ENCODE data around the gene SNRNP48.

Gene SNRNP48

GRCh38 chr6:7558781-7559180 is 31.2 kb upstream of the SNRNP48 start:
- in situ Hi-C loops (cut with HindIII; ENCODE audit: low sequenced_read_pairs), result loop anchor here (5.0 kb wide), 1 partner anchor 71 kb away; no protein-coding TSS in a partner anchor

GRCh38 chr6:7559196-7559595 is 30.8 kb upstream of the SNRNP48 start:
- in situ Hi-C loops (cut with HindIII; ENCODE audit: low sequenced_read_pairs), result loop anchor here (5.0 kb wide), 1 partner anchor 72 kb away; no protein-coding TSS in a partner anchor

DNA sequence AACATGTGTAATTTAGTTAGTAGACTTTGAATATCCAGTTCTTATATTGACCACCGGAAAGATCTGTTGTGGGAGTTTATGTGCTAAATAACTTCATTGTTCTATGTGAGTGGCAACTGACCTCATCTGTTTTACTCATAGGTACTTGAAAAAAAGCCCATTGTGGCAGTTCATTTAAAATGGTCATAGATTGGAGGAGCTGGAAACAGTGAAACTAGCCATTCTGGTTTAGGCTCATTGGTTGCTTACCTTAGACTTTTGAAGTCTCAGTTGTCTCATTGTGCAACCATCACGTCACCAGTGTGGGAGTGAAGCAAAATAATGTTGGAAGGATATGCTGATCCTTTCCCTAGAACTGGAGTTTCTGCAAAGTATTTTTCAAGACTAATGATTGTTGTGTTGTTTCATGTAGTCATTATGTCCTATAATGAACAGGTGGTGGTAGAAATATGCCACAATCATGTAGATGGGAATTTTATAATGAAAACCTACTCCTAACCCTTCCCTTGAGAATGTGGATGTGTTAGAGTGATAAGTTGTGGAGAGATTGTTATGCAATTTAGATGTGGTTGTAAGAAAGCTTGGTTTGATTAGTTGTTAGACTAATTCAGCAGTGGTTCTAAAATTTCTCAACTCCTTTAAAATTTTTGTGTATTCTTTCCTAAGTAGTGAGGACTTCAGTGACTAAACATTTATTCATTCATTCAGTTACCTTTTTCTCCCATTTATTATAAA is 30.2 kb upstream of the SNRNP48 start:
- in situ Hi-C loops (cut with HindIII; ENCODE audit: low sequenced_read_pairs), result loop anchor here (5.0 kb wide), 1 partner anchor 73 kb away; no protein-coding TSS in a partner anchor

- in situ Hi-C loops (cut with HindIII; ENCODE audit: low sequenced_read_pairs), result no loop called here
Observed at GRCh38 chr6:7561153-7561964, 28.6 kb upstream of the SNRNP48 start.

GRCh38 chr6:7562769-7563168 is 27.2 kb upstream of the SNRNP48 start:
- in situ Hi-C loops (cut with HindIII; ENCODE audit: low sequenced_read_pairs), result no loop called here

DNA sequence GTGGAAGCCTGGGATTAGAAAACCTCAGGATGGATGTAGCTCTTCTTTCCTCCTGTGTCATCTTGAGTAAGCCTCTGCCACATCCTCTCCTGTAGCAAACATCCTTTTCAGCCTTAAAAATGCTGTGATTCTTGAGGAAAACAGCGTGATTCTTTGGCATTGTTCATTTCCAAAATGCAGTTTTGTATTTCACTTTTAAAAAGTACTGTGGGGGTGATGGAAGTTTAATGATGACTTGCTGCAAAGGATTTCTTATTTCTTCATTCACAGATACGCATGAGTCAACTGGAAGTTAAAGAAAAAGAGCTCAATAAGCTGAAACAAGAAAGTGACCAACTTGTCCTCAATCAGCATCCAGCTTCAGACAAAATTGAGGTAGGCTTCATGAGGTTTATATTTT is 23.9 kb upstream of the SNRNP48 start:
- in situ Hi-C loops (cut with HindIII; ENCODE audit: low sequenced_read_pairs), result no loop called here

- in situ Hi-C loops (cut with HindIII; ENCODE audit: low sequenced_read_pairs), result no loop called here
Observed at GRCh38 chr6:7566617-7567173, 23.3 kb upstream of the SNRNP48 start.

DNA sequence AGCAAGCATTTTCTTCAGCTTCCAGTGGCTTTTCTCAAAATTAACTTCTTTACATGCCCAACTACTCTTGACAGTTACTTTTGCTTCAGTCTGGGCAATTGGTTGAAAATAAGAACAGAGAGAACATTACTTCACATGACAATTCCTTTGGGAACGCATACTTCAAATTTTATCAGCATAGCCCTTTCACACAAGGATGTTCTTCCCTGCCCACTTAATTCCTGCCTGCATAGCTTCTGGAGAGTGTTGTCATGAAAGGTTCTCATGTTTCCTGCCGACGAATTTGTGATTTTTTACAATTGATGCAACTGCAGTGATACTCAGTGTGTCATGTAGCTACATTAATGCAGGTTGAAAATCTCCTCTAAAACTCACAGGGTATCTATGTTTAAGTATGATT is 22.0 kb upstream of the SNRNP48 start:
- in situ Hi-C loops (cut with HindIII; ENCODE audit: low sequenced_read_pairs), result no loop called here

- in situ Hi-C loops (cut with HindIII; ENCODE audit: low sequenced_read_pairs), result no loop called here
Observed at GRCh38 chr6:7569082-7569481, 20.9 kb upstream of the SNRNP48 start.

GRCh38 chr6:7572213-7572943 is 17.6 kb upstream of the SNRNP48 start:
- in situ Hi-C loops (cut with HindIII; ENCODE audit: low sequenced_read_pairs), result no loop called here

DNA sequence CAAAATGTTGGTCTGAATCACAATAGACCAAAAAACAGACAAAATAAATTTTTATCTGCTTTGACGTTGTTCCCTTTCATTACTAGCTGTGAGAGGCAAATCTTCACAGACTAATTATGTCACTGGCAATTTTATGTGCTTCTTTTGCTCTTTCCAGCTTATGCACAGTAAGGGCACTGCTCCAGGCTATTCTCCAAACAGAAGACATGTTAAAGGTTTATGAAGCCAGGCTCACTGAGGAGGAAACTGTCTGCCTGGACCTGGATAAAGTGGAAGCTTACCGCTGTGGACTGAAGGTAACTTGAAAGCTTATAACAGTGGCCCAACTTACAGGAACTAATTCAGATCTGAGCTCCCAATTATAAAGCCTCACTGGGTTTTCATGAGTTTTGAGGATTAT is 15.5 kb upstream of the SNRNP48 start:
- in situ Hi-C loops (cut with HindIII; ENCODE audit: low sequenced_read_pairs), result no loop called here

DNA sequence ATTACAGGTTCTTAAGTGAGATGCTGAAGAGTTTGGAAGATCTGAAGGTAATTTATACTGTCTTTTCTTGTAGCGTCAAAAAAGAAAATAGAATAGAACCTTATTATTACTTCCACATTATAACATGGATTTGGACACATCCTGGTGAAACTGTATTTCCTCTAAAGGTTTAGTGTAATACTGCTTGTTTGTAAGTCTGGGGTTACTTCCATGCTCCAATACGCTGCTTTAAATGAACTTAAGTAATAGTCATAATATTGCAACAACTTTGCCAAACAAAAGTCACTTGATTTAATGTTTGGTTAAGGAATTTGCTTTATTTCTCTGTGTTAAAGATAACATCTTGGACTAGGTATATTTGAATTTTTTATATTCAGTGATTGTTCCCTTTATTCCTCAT is 11.5 kb upstream of the SNRNP48 start:
- in situ Hi-C loops (cut with HindIII; ENCODE audit: low sequenced_read_pairs), result no loop called here

DNA sequence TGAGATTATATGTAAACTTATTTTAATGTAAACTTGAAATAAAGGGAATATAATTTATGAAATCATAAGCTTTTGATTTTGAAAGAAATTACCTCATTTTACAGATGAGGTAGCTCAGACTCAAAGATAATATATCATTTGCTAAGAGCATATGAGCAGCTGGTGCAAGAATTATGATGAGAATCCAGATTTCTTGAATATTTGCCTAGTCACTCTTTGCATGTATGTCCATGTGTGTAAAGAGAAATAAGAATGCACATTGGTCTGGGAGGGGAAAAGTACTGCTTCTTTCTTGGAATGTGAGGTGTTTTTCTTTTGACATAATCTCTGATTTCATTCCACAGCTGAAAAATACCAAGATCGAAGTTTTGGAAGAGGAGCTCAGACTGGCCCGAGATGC is 11.1 kb upstream of the SNRNP48 start:
- in situ Hi-C loops (cut with HindIII; ENCODE audit: low sequenced_read_pairs), result no loop called here

DNA sequence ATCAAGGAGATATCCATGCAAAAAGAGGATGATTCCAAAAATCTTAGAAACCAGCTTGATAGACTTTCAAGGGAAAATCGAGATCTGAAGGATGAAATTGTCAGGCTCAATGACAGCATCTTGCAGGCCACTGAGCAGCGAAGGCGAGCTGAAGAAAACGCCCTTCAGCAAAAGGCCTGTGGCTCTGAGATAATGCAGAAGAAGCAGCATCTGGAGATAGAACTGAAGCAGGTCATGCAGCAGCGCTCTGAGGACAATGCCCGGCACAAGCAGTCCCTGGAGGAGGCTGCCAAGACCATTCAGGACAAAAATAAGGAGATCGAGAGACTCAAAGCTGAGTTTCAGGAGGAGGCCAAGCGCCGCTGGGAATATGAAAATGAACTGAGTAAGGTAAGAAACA is 10.1 kb upstream of the SNRNP48 start:
- in situ Hi-C loops (cut with HindIII; ENCODE audit: low sequenced_read_pairs), result no loop called here

DNA sequence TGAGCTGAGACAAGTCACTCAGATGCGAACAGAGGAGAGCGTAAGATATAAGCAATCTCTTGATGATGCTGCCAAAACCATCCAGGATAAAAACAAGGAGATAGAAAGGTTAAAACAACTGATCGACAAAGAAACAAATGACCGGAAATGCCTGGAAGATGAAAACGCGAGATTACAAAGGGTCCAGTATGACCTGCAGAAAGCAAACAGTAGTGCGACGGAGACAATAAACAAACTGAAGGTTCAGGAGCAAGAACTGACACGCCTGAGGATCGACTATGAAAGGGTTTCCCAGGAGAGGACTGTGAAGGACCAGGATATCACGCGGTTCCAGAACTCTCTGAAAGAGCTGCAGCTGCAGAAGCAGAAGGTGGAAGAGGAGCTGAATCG is 9.5 kb upstream of the SNRNP48 start:
- in situ Hi-C loops (cut with HindIII; ENCODE audit: low sequenced_read_pairs), result no loop called here

DNA sequence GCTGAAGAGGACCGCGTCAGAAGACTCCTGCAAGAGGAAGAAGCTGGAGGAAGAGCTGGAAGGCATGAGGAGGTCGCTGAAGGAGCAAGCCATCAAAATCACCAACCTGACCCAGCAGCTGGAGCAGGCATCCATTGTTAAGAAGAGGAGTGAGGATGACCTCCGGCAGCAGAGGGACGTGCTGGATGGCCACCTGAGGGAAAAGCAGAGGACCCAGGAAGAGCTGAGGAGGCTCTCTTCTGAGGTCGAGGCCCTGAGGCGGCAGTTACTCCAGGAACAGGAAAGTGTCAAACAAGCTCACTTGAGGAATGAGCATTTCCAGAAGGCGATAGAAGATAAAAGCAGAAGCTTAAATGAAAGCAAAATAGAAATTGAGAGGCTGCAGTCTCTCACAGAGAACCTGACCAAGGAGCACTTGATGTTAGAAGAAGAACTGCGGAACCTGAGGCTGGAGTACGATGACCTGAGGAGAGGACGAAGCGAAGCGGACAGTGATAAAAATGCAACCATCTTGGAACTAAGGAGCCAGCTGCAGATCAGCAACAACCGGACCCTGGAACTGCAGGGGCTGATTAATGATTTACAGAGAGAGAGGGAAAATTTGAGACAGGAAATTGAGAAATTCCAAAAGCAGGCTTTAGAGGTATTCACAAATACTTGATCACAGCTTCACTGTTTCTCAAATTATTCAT is 8.9 kb upstream of the SNRNP48 start:
- in situ Hi-C loops (cut with HindIII; ENCODE audit: low sequenced_read_pairs), result no loop called here

DNA sequence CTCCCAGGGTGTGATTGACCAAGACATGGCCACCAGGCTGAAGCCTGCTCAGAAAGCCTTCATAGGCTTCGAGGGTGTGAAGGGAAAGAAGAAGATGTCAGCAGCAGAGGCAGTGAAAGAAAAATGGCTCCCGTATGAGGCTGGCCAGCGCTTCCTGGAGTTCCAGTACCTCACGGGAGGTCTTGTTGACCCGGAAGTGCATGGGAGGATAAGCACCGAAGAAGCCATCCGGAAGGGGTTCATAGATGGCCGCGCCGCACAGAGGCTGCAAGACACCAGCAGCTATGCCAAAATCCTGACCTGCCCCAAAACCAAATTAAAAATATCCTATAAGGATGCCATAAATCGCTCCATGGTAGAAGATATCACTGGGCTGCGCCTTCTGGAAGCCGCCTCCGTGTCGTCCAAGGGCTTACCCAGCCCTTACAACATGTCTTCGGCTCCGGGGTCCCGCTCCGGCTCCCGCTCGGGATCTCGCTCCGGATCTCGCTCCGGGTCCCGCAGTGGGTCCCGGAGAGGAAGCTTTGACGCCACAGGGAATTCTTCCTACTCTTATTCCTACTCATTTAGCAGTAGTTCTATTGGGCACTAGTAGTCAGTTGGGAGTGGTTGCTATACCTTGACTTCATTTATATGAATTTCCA is 4.6 kb upstream of the SNRNP48 start:
- in situ Hi-C loops (cut with HindIII; ENCODE audit: low sequenced_read_pairs), result no loop called here

DNA sequence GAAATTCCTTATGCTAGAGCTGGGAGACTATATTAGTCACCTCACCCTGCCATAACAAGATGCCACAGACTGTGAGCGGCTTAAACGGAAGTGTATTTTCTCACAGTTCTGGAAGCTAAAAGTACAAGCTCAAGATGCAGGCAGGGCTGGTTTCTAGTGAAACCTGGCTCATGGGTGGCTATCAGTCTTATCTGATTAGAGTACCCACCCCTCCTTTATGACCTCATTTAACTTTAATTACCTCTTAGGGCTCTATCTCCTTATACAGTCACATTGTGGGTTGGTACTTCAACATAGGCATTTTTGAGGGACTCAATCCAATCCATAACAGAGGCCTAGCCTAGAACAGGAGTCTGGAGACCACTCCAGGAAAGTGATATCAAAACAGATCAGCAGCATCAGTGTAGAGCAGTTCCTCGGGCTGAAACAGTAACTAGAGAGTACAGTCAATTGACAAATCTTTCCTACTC is 2.3 kb upstream of the SNRNP48 start:
- in situ Hi-C loops (cut with HindIII; ENCODE audit: low sequenced_read_pairs), result no loop called here

DNA sequence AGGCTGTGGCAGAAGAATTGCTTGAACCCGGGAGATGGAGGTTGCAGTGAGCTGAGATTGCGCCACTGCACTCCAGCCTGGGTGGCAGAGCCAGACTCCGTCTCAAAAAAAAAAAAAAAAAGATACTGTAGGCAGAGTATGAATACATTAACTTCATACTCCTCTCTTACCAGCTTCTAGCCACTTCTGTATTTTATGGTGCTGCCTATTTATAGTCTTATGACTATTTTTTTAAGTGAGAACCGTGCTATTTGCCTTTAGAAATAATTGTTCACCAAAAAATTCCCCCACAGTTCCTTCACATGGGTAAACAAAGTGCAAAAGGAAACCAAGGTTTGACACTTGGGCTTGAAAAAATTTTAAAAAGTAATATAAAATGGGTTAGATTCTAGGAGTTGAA is 1.5 kb upstream of the SNRNP48 start:
- in situ Hi-C loops (cut with HindIII; ENCODE audit: low sequenced_read_pairs), result no loop called here

DNA sequence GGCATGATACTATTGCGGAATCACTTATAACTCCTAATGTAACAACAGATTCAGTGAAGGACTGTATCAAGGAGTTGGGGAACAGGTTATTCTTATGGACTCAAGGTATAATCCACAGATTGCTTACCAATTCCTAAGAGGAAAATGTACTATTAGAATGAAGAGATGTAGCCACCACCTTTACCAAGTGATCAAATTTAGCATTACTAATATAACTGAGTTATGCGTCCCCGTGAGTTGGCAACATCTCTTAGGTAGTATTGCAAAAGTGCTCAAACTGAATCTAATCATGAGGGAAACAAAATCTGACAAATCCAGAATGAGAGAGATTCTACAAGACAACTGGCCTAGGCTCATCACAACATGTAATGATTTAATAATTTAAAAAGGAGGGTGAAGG is 777 bp upstream of the SNRNP48 start:
- in situ Hi-C loops (cut with HindIII; ENCODE audit: low sequenced_read_pairs), result no loop called here
